Measurements from ENCODE around the gene NAALADL2.
"Not testable (repeated sequence)": the region's sequence is repeated elsewhere in the genome, so short reads cannot be mapped to it uniquely, and the experiment has no call there.

The NAALADL2 gene

DNA sequence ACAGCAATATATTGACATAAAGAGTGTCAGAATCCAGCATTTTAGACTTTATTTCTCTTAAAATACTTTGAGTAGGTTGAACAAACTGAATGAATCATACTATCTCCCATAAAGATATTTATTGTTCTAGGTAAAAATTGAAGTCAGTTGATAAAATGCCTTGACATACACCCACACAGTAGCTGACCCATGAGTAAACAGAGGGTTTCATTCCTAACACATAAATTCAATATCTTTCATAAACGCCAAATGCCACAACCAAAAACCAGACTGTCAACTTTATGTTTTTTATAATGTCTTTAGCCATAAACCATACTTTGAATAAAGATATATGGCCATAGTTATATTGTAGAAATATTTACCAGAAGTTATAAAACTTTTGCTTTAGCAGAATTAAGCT lies 742.4 kb downstream of the NAALADL2 start:
- DNase-seq (ENCODE audit: low read depth), result no peak

DNA sequence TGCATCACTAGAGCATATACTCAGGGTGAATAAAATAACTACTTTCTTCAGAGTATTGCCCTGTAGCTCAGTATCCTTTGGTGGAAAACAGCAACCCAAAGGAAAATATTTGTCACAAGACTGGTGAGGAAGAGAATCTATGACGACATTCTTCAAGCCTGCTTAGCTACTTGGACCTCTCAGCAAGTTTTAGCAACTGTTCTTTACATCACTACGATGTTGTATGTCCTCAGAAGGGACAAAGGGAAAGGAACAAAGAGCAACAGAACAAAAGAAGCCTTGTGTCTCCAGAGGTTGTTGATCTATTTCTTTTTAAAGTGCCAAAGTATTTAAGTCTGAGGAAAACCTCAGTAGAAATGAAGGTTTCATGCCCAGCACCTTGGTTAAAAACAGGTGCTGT lies 746.7 kb downstream of the NAALADL2 start:
- DNase-seq (ENCODE audit: low read depth), result no peak

DNA sequence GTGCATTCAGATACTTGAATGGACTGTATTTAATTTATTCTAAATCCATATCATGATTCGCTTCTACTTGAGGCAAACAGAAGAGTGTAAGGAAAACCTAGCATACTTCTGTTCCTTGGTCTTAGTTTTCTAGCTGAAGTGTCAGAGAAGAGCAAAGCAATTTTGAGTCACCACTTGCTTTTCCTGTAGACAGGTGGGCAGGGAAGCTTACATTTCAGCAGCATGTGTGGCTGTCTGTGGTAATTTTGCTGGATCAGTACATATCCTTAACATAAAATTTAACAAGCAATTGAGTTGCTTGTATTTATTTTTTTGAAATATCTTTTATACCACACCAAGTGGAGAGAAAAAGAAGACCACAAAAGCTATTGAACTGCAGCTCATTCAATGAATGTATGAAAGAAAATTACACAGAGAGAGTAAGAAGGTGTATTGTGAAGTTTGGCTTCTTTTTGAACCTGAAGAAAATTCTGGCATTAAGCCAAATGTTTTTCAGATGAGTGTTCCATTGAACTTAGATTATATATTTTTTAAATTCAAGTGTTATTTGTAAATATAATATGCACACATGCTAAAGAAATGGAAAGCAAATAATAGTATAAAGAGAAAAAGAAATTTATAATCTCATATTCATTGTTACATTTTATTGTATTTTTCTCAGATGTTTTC lies 747.6 kb downstream of the NAALADL2 start:
- no peak for DNase-seq (ENCODE audit: low read depth)

DNA sequence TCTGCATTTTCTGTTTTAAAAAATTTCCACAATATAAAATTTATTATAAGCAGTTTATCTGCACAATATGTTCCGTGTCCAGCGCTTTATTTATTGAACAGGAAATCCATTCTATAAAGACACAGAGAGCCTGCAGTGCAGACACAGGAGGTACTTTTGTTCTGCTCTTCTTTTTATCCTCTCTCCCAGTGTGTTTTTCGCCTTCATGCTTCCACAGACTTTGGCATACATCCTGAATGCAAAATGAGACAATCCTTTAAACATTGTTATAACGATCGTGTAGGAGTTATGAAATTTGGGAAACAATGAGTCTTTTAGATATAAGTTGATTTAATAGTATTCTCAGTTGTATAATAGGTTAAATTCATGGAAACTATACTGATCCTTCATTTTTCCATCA lies 749.2 kb downstream of the NAALADL2 start:
- no peak for DNase-seq (ENCODE audit: low read depth)

DNA sequence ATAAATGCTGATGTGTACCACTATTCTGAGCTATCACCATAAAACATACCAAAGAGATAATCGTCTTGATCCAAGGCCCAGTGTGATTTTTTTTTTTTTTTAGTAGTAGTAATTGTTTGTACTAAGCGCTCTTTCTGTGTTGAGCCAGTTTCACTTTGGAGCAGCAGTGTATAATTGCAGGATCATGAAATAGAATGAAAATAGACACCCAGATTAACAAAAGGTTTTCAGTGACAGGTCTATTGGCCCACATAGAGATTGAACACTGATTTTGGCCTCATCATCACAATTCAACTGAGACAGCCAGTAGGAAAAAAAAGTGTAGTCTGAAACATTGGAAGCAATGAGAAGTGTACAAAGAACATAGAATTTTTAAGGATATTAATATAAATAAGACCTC lies 749.8 kb downstream of the NAALADL2 start:
- DNase-seq (ENCODE audit: low read depth), result no peak

DNA sequence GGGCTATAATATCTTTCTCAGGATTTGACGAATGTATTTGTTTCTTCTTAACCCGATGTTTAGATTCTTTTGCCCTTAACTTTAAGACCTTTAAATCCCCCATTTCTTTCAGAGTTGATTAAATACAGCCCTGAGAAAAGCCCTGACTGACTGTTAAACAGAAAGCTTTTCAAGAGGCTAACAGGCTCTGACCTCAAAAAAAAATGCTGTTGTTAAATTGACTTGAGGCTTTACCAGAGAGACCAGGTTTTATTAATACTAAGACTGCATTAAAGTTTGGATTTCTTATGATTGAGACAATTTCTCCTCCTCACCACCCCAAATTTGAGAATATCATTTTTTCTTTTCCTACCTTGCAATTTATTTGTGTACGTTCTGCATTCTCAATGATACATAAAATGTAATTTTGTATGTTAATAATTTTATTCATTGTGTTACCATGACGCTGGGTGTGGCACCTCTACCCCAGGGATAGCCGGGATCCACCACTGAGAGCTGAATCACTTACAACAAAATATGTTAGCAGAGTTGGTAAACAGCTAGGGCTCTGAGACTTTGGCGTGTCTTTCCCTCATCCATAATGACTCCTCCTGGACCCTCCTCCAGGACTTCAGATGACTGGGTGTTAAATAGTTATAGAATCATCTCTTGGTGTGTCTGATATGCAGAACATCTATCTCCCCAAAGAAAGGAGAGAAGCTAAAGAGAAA lies 753.5 kb downstream of the NAALADL2 start:
- no peak for DNase-seq (ENCODE audit: low read depth)

DNA sequence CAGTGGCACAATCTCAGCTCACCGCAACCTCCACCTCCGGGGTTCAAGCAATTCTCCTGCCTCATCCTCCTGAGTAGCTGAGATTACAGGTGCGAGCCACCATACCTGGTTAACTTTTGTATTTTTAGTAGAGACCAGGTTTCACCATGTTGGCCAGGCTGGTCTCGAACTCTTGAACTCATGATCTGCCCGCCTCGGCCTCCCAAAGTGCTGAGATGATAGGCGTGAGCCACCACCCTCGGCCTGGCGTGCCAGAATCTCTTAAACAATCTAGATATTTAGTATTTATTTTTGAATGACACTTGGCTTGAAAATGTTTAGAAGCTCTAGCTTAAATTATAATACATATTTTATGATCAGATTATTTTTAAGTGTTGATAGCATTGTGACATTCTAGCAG lies 755.0 kb downstream of the NAALADL2 start:
- not testable (repeated sequence) for DNase-seq (ENCODE audit: low read depth)

DNA sequence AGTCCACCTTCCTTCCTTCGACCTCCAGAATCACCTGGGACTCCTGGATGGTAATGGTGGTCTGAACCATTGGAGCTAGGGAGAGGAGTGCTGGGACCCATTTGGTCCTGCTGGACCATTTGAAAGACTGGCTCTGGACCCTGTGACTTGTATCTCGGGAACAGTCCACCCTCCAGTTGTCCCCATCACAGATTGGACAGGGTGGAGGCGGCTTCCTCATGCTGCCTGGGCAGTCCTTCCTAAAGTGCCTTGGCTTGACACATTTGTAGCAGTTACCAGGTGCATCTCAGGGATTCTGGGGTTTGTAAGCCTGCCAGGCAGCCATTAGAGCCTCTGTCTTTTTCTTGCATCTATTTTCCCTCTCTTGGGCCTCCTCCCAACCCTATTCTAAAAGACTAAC lies 758.1 kb downstream of the NAALADL2 start:
- DNase-seq (ENCODE audit: low read depth), result no peak

DNA sequence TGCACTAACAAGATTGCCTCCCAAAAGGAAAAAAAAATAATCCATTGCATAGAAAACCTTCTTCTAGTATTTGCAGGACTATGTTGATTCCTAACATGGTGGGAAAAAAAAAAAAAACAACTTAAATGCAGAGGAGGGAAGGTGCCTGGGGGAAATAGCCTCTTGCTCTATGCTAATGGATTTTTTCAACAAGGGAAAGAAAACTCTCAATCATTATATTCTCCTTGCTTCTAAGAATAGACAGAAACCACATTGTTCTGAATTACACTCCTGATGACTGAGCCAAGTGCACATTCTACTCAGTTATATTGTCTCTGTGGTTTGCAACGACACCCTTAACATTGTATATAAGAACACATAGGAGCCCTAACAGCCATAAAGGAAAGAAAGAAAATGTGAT lies 760.2 kb downstream of the NAALADL2 start:
- DNase-seq (ENCODE audit: low read depth), result no peak

DNA sequence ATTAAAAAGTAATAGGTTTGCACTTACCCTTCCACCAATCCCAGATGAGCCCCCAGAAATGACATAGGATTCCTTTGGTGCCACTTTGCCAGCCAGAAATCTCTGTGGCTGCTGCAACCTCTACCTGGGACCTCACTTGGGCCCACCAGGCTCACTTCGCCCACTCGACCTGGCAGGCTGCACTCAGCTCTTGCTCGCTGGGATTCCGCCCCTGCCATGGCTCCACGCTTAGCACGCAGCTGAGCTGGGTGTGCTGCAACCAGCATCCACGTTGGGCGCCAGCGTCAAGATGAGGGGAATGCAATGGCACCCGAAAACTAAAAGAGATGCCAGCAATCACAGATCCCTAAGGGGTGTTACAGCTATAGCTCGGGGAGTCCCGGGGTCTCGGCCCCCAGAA lies 761.0 kb downstream of the NAALADL2 start:
- DNase-seq (ENCODE audit: low read depth), result no peak

DNA sequence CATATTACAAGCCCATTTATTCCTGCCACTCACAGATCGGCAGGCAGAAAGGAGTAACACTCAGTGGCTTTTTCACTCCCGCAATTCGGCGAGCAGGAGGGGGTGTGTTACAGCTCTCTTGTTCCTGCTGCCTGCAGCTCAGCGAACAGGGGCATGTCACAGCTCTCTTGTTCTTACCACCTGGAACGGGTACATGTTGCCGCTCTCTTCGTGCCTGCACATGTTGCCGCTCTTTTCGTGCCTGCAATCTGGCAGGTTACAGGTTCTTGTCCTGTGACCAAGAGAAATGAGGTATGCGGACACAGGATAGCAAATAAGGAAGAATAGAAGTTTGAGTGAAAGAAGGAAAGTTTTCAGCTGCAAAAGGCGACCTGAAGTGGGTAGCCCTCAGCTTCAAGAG lies 761.4 kb downstream of the NAALADL2 start:
- no peak for DNase-seq (ENCODE audit: low read depth)

DNA sequence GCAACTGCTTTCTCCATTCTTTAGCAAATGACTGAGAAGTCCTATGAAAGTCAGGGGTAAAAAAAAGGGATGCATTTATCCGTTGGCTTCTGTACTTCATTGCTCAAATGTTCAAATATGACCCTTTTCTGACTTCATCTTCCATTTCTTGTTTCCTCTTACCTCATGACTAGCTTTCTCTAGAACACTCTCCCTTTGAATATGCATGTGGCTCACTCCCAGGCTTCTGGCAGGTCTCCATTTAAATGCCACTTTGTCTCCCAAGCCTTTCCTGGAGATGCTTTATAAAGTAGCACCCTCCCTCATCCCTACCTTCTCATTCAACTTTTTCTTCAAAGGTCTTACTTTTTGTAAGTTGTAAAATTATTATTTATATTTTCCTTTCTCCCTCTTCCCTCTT lies 781.8 kb downstream of the NAALADL2 start:
- DNase-seq (ENCODE audit: low read depth), result no peak

DNA sequence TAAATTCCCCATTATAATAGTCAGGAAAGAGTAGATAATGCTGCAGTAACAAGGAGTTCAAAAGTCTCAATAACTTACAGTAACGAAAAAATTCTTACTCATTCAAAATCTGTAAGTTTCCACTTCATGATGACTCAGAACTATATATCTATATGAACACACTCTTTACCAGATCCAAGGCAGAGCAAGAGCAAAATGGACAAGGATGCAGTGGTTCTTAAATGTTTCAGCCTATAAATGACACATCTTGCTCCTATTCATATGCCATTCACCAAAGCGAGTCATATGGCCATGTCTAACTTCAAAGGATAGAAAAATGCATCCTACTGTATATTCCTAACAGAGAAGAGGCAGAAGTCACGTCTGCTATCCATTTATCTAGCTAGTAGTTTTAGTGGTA lies 787.7 kb downstream of the NAALADL2 start:
- DNase-seq (ENCODE audit: low read depth), result no peak

DNA sequence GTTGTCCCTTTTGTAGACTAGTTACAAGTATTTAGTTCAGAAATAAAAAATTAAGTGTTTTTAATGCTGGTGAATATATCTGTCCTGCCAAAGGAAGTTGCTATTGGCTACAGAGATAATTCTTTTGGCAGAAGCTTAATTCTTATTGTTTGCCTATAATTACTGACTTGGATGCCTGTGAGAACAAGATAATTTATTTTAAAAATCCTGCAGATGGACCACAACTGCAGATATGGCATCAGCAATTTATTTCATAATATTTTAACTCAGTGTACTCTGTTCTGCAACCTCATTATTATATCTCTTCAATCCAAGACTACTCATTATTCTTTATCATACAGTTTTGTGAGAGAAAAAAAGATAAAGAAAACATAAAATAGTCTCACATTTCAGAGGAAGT lies 789.8 kb downstream of the NAALADL2 start:
- no peak for DNase-seq (ENCODE audit: low read depth)

DNA sequence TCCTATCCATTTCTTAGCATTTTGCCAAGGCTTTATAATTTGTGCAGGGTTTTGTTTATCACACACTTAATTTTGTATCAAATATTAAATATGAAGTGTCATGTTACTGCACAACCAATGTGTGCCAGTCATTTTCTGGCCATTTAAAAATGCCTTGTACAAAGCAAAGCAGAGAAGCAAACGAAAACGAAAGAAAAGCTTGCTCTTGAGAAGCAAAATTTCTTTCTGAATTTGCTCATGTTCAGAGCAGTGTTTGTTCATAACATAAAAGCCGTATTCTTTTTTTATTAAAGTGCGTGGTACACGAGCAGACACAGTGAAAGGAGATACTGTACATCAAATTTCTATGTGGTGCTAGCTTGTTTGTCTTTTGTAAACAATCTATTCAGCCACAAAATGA lies 792.6 kb downstream of the NAALADL2 start:
- no peak for DNase-seq (ENCODE audit: low read depth)

DNA sequence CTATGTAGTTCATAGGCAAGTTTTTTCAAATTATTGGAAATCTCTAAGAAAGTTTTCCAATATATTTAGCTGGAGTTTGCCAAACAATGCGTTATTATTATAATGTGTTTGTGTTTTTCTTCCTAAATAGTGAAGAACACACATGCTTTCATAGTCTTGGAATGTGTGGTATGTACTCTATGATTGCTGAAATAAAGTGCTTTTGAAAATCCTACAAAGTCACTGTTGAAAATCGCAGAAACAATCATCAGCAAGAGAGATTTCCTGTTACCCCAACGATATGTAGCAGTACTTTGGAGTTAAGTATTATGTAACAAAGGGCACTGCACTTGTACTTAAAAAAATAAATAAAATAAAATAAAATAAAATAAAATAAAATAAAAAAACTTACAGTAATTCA lies 796.2 kb downstream of the NAALADL2 start:
- DNase-seq (ENCODE audit: low read depth), result no peak

DNA sequence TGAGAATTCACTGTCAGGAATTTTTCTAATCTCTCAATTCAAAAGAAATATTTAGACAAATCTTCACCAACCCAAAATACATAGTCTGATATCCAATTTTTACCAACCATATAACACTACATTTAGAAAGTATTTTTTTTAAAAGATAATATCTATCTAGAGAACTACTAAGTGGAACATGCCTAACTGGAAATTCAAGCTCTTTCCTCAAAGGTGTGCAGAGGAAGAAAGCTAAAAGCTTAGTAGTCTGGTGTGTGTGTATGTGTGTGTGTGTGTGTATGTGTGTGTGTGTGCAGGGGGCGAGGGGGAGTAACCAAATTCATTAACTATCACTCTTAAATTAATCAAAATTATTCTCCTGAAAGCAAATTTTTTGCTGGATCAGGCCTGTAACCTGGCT lies 797.3 kb downstream of the NAALADL2 start:
- no peak for DNase-seq (ENCODE audit: low read depth)

DNA sequence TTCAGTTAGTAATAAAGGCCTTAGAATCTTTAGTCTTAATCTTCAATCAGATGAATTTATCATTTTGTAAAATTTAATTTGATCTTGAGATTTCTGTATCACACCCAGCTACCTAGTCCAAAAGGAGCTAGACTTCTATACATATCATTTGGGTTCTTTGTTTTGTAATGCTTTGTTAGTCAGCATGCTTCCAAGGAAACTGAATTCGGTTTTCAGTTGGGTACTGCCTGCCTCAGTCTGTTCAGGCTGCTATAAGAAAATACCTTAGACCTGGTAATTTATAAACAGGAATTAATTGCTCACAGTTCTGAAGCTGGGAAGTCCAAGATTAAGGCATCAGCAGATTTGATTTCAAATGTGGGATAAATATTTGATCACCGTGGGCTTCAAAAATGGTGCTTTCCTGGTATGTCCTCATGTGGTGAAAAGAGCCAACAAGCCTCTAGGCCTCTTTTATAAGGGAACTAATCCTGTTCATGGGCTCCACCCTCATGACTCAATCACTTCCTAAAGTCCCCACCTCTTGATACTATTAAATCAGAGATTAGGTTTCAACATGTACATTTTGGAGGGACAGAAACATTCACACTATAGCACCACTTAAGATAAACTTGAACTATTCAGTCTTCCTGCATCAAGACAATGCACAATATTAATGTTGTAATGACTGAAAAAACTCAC lies 800.7 kb downstream of the NAALADL2 start:
- DNase-seq (ENCODE audit: low read depth), result no peak

DNA sequence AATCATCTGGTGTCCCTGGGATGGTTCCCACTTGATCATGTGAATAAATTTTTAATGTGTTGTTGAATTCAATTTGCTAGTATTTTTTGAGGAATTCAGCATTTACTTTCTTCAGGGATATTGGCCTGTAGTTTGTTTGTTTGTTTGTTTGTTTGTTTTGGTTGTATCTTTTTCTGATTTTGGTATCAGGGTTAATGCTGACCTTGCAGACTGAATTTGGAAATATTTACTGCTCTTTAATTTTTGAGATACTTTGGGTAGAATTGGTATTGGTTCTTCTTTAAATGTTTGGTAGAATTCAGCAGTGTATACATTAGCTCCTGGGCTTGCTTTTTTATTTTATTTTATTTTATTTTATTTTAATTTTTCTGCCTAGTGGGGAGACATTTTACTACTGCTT lies 803.7 kb downstream of the NAALADL2 start:
- DNase-seq (ENCODE audit: low read depth), result no peak

DNA sequence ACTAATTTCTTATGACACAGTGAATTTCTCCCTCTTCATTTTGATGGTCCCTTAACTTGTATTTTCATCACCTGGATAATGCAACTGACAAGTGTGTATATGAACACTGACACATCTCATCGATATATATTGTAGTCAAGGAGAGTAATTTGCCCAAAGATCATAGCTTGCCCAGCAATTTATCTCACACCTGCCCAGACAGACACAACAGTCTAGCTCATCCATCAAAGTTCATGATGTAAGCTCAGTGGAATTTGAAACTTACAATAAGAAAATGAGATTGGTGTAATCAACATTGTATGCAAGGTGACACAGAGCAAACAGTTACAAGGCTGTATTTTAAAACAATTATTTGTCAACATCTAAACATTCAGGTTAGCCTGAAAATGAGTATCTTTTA lies 805.8 kb downstream of the NAALADL2 start:
- no peak for DNase-seq (ENCODE audit: low read depth)

DNA sequence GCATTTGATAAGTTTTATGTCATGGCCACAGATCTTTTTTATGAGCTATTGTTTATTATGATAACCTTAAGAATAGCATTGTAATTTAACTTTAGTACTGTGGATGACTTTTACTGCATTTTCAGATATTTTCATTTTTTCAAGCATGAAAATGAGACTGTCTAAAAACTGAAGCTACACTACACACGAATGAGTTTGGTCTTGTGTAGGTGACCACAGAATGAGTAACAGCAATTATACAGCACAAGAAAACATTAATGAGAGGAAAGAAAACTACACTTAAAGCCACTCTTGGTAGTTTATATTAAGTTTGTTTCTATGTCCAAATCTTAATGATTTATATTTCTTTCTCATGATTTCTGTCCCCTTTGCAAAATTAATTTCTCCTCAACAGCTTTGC lies 809.2 kb downstream of the NAALADL2 start:
- DNase-seq (ENCODE audit: low read depth), result no peak

DNA sequence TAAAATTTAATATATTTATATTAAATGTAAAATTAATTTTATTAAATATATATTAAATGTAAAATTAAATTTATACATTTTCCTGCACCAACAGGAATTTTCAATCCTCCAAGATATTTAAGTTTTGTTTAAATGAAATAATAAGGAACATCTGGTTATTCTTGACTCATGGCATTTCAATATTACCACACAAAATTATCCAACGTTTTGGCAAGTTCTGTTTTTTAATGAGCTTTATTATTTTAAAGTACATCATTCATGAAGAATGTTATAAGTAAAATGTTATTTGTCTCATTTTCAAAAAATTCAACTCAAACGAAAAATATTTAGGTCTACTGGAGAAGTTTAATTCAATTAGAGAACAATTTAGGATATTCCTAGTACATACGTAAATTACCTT lies 811.4 kb downstream of the NAALADL2 start:
- no peak for DNase-seq (ENCODE audit: low read depth)

DNA sequence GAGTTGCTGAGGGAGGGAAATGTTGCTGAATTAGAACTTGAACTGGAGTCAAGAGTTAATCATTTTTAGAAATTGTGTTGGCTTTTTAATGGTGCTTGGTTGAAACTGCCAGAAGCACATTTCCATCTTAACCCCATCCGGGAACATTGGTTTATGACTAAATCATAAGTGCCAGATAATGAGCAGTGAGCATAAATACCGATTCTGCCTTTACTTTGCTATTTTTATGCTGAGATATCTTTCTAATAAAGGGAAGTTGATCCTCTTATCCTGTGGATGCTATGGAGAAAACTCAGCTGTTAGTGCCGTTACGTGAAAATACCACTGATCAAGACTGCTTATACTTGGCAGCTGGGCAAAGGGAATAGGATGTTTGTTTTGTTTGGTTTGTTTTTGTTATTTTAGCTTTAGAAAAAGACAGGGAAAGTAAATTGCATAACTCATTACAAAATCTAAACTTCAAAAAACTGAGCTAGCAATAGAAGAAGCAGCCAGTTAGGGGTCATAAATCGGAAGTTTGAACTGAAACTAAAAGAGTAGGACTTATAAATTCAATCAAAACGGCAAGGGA lies 813.1 kb downstream of the NAALADL2 start:
- no peak for DNase-seq (ENCODE audit: low read depth)

Measured in T-helper 22 cell (primary cell).